ENCODE results near the gene RASA1.
"Not testable (repeated sequence)": the region's sequence is repeated elsewhere in the genome, so short reads cannot be mapped to it uniquely, and the experiment has no call there.

The RASA1 gene

GRCh38 chr5:87303324-87303723 lies 35.6 kb downstream of the RASA1 start:
- no peak for DNase-seq (ENCODE audit: low spot score in 2 of 2)
- Mint-ChIP-seq H3K4me3 (no peak overlapping the region), H3K27me3 (no peaks in the 10 kb centered on the region), H3K9me3 (peaks cover 4% of the 10 kb centered on the region), H3K4me1 (peaks cover 31% of the 10 kb centered on the region), H3K36me3 (peaks cover 27% of the 10 kb centered on the region), H3K27ac (no peak overlapping the region)
- ATAC-seq (ENCODE audit: low read depth), result no peak

GRCh38 chr5:87306090-87306489 lies 38.4 kb downstream of the RASA1 start:
- peaks cover 26% of the 10 kb centered on the region for H3K36me3 Mint-ChIP-seq
- peaks cover 26% of the 10 kb centered on the region for H3K4me1 Mint-ChIP-seq

GRCh38 chr5:87307796-87308423 lies 40.2 kb downstream of the RASA1 start:
- peaks cover 4% of the 10 kb centered on the region for H3K9me3 Mint-ChIP-seq
- ATAC-seq (ENCODE audit: low read depth) (peak; percentile 98), DNase-seq (ENCODE audit: low spot score in 2 of 2) (peak in 1 of 2 donors; percentile 29)
- H3K27me3 Mint-ChIP-seq, result no peaks in the 10 kb centered on the region
- peaks cover 24% of the 10 kb centered on the region for H3K36me3 Mint-ChIP-seq
- peaks cover 29% of the 10 kb centered on the region for H3K4me1 Mint-ChIP-seq
- peak overlapping the region; percentile 71 for H3K4me3 Mint-ChIP-seq
- H3K27ac Mint-ChIP-seq, result peak overlapping the region; percentile 18

More at GRCh38 chr5:87306090-87306489, 38.4 kb downstream of the RASA1 start:
- H3K4me3 Mint-ChIP-seq; DNase-seq (ENCODE audit: low spot score in 2 of 2); H3K9me3 Mint-ChIP-seq; ATAC-seq (ENCODE audit: low read depth); H3K27me3 Mint-ChIP-seq; H3K27ac Mint-ChIP-seq: not testable (repeated sequence)

GRCh38 chr5:87311405-87312279 lies 44.0 kb downstream of the RASA1 start:
- Mint-ChIP-seq H3K36me3 (peaks cover 9% of the 10 kb centered on the region), H3K27me3 (no peaks in the 10 kb centered on the region), H3K4me1 (peaks cover 37% of the 10 kb centered on the region), H3K4me3 (no peak overlapping the region), H3K27ac (no peak overlapping the region), H3K9me3 (peaks cover 2% of the 10 kb centered on the region)
- ATAC-seq (ENCODE audit: low read depth) (no peak), DNase-seq (ENCODE audit: low spot score in 2 of 2) (no peak)

GRCh38 chr5:87313216-87313615 lies 45.5 kb downstream of the RASA1 start:
- Mint-ChIP-seq H3K9me3 (peaks cover 2% of the 10 kb centered on the region), H3K27ac (no peak overlapping the region), H3K27me3 (no peaks in the 10 kb centered on the region), H3K4me1 (peaks cover 30% of the 10 kb centered on the region), H3K36me3 (peaks cover 16% of the 10 kb centered on the region), H3K4me3 (no peak overlapping the region)
- DNase-seq (ENCODE audit: low spot score in 2 of 2) (no peak), ATAC-seq (ENCODE audit: low read depth) (no peak)

GRCh38 chr5:87319469-87319868 lies 51.8 kb downstream of the RASA1 start:
- Mint-ChIP-seq H3K27me3 (no peaks in the 10 kb centered on the region), H3K27ac (no peak overlapping the region), H3K4me3 (no peak overlapping the region), H3K9me3 (no peaks in the 10 kb centered on the region), H3K36me3 (peaks cover 27% of the 10 kb centered on the region), H3K4me1 (peaks cover 37% of the 10 kb centered on the region)
- DNase-seq (ENCODE audit: low spot score in 2 of 2) (no peak), ATAC-seq (ENCODE audit: low read depth) (no peak)

GRCh38 chr5:87321605-87322004 lies 53.9 kb downstream of the RASA1 start:
- Mint-ChIP-seq H3K27me3 (no peaks in the 10 kb centered on the region), H3K4me1 (peaks cover 37% of the 10 kb centered on the region), H3K9me3 (no peaks in the 10 kb centered on the region), H3K36me3 (peaks cover 26% of the 10 kb centered on the region), H3K27ac (no peak overlapping the region), H3K4me3 (no peak overlapping the region)
- DNase-seq (ENCODE audit: low spot score in 2 of 2), result no peak
- ATAC-seq (ENCODE audit: low read depth), result no peak

GRCh38 chr5:87322381-87322780 lies 54.7 kb downstream of the RASA1 start:
- no peak for DNase-seq (ENCODE audit: low spot score in 2 of 2)
- Mint-ChIP-seq H3K4me1 (peaks cover 36% of the 10 kb centered on the region), H3K4me3 (no peak overlapping the region), H3K27ac (no peak overlapping the region), H3K9me3 (no peaks in the 10 kb centered on the region), H3K27me3 (no peaks in the 10 kb centered on the region), H3K36me3 (peaks cover 23% of the 10 kb centered on the region)
- no peak for ATAC-seq (ENCODE audit: low read depth)

GRCh38 chr5:87327998-87328397 lies 60.3 kb downstream of the RASA1 start:
- ATAC-seq (ENCODE audit: low read depth) (no peak), DNase-seq (ENCODE audit: low spot score in 2 of 2) (no peak)
- H3K27ac Mint-ChIP-seq, result peak overlapping the region; percentile 14
- no peak overlapping the region for H3K4me3 Mint-ChIP-seq
- no peaks in the 10 kb centered on the region for H3K9me3 Mint-ChIP-seq
- H3K4me1 Mint-ChIP-seq, result peaks cover 18% of the 10 kb centered on the region
- peaks cover 8% of the 10 kb centered on the region for H3K36me3 Mint-ChIP-seq
- no peaks in the 10 kb centered on the region for H3K27me3 Mint-ChIP-seq

- H3K9me3 Mint-ChIP-seq, result no peaks in the 10 kb centered on the region
- H3K36me3 Mint-ChIP-seq, result peaks cover 12% of the 10 kb centered on the region
- H3K27ac Mint-ChIP-seq, result no peak overlapping the region
- no peak overlapping the region for H3K4me3 Mint-ChIP-seq
- ATAC-seq (ENCODE audit: low read depth) (no peak), DNase-seq (ENCODE audit: low spot score in 2 of 2) (no peak)
- H3K27me3 Mint-ChIP-seq, result no peaks in the 10 kb centered on the region
- H3K4me1 Mint-ChIP-seq, result peaks cover 10% of the 10 kb centered on the region
Measured at GRCh38 chr5:87329114-87329513, 61.4 kb downstream of the RASA1 start.

GRCh38 chr5:87339986-87340385 lies 72.3 kb downstream of the RASA1 start:
- DNase-seq (ENCODE audit: low spot score in 2 of 2) (no peak), ATAC-seq (ENCODE audit: low read depth) (no peak)
- Mint-ChIP-seq H3K27me3 (no peaks in the 10 kb centered on the region), H3K36me3 (peaks cover 36% of the 10 kb centered on the region), H3K4me1 (peaks cover 11% of the 10 kb centered on the region), H3K9me3 (peaks cover 5% of the 10 kb centered on the region), H3K4me3 (no peak overlapping the region), H3K27ac (peak overlapping the region; percentile 60)

GRCh38 chr5:87340716-87341115 lies 73.0 kb downstream of the RASA1 start:
- H3K27ac Mint-ChIP-seq, result peak overlapping the region; percentile 60
- H3K36me3 Mint-ChIP-seq, result peaks cover 32% of the 10 kb centered on the region
- DNase-seq (ENCODE audit: low spot score in 2 of 2) (no peak), ATAC-seq (ENCODE audit: low read depth) (peak; percentile 78)
- peak overlapping the region; percentile 37 for H3K4me3 Mint-ChIP-seq
- peaks cover 11% of the 10 kb centered on the region for H3K4me1 Mint-ChIP-seq
- no peaks in the 10 kb centered on the region for H3K27me3 Mint-ChIP-seq
- peaks cover 5% of the 10 kb centered on the region for H3K9me3 Mint-ChIP-seq

GRCh38 chr5:87347272-87347671 lies 79.6 kb downstream of the RASA1 start:
- Mint-ChIP-seq H3K27ac (no peak overlapping the region), H3K36me3 (peaks cover 19% of the 10 kb centered on the region), H3K4me1 (peaks cover 5% of the 10 kb centered on the region), H3K27me3 (no peaks in the 10 kb centered on the region), H3K4me3 (no peak overlapping the region), H3K9me3 (peaks cover 5% of the 10 kb centered on the region)
- DNase-seq (ENCODE audit: low spot score in 2 of 2), result no peak
- ATAC-seq (ENCODE audit: low read depth), result no peak

- DNase-seq (ENCODE audit: low spot score in 2 of 2), result no peak
- Mint-ChIP-seq H3K4me3 (no peak overlapping the region), H3K27ac (no peak overlapping the region), H3K36me3 (peaks cover 16% of the 10 kb centered on the region), H3K9me3 (peaks cover 5% of the 10 kb centered on the region), H3K4me1 (peaks cover 5% of the 10 kb centered on the region), H3K27me3 (no peaks in the 10 kb centered on the region)
- ATAC-seq (ENCODE audit: low read depth), result no peak
Measured at GRCh38 chr5:87347841-87348240, 80.2 kb downstream of the RASA1 start.
